NCI-H460 (cell line): ENCODE data around the gene AFF3. TPM values are rescaled to one million over a fixed set of nuclear protein-coding genes. Genes with fewer than 3 reads are reported as not detected.

Source experiments
- DNase-seq: peaks from one replicate; pipeline ENCODE4 v3.0.0-alpha.2; 2016; ENCODE audit warnings: low read depth; ENCODE audit errors: extremely low read depth
- total RNA-seq: library from RNA; depleted of rRNA; stranded (reverse); fragments of >200 nt; shearing (Covaris generic); gene quantifications from 2 replicates; pipeline ENCODE4 v1.2.3, GENCODE V29; 2014

The AFF3 gene
- total RNA-seq, 1 experiment from 2014 or later = 1.1 TPM

GRCh38 chr2:99729104-99730025, 413.0 kb downstream of the AFF3 start:
- no peak for DNase-seq

GRCh38 chr2:99728166-99728565, 414.2 kb downstream of the AFF3 start:
- DNase-seq = no peak

GRCh38 chr2:99727199-99727598, 415.2 kb downstream of the AFF3 start:
- DNase-seq = no peak

GRCh38 chr2:99726691-99727090, 415.7 kb downstream of the AFF3 start:
- no peak for DNase-seq

GRCh38 chr2:99725820-99726219, 416.6 kb downstream of the AFF3 start:
- no peak for DNase-seq

- no peak for DNase-seq
Observed at GRCh38 chr2:99722476-99722875, 419.9 kb downstream of the AFF3 start.

- no peak for DNase-seq
Observed at GRCh38 chr2:99719102-99719501, 423.3 kb downstream of the AFF3 start.

- no peak for DNase-seq
Observed at GRCh38 chr2:99715956-99716355, 426.4 kb downstream of the AFF3 start.

- no peak for DNase-seq
Observed at GRCh38 chr2:99714349-99714748, 428.0 kb downstream of the AFF3 start.

- DNase-seq = no peak
Observed at GRCh38 chr2:99711144-99711543, 431.2 kb downstream of the AFF3 start.

- DNase-seq = no peak
Observed at GRCh38 chr2:99710721-99711120, 431.7 kb downstream of the AFF3 start.

- no peak for DNase-seq
Observed at GRCh38 chr2:99709229-99709628, 433.2 kb downstream of the AFF3 start.

GRCh38 chr2:99708231-99708630, 434.2 kb downstream of the AFF3 start:
- no peak for DNase-seq

GRCh38 chr2:99707592-99707991, 434.8 kb downstream of the AFF3 start:
- DNase-seq = no peak

GRCh38 chr2:99706735-99707134, 435.7 kb downstream of the AFF3 start:
- no peak for DNase-seq

- no peak for DNase-seq
Observed at GRCh38 chr2:99701503-99701902, 440.9 kb downstream of the AFF3 start.

GRCh38 chr2:99700482-99701398, 441.6 kb downstream of the AFF3 start:
- DNase-seq = no peak

GRCh38 chr2:99698896-99699295, 443.5 kb downstream of the AFF3 start:
- no peak for DNase-seq

- DNase-seq = no peak
Observed at GRCh38 chr2:99697811-99698568, 444.4 kb downstream of the AFF3 start.

- DNase-seq = no peak
Observed at GRCh38 chr2:99695944-99696253, 446.5 kb downstream of the AFF3 start.
